SK-N-SH (cell line): ENCODE data around the gene GLS.

Experiments
- EP300 ChIP-seq, 2 experiments: IDR thresholded peaks; 2 replicates each; pipeline versions ENCODE4 v1.4.0 to v1.6.1; 2012; ENCODE audit warnings: borderline replicate concordance in 1 of 2, low read depth in 1 of 2, low read length in 1 of 2
- EZH2phosphoT487 ChIP-seq: fragments of 200-600 bp; sonication (generic); IDR thresholded peaks from 2 replicates; pipeline ENCODE4 v1.6.1; 2017; ENCODE audit warnings: low read depth, mixed run types, mild to moderate bottlenecking, antibody characterized with exemption, moderate library complexity, borderline replicate concordance
- FOXM1 ChIP-seq: IDR thresholded peaks from 2 replicates; pipeline ENCODE4 v1.4.0; 2012; ENCODE audit warnings: low read depth, mild to moderate bottlenecking
- GABPA ChIP-seq: IDR thresholded peaks from 2 replicates; pipeline ENCODE4 v1.4.0; 2012; ENCODE audit warnings: low read depth, mild to moderate bottlenecking
- MAX ChIP-seq: IDR thresholded peaks from 2 replicates; pipeline ENCODE4 v1.4.0; 2012; ENCODE audit warnings: low read depth
- MEF2A ChIP-seq: IDR thresholded peaks from 2 replicates; pipeline ENCODE4 v1.4.0; 2012; ENCODE audit warnings: low read depth, borderline replicate concordance
- POLR2AphosphoS5 ChIP-seq: IDR thresholded peaks from 2 replicates; pipeline ENCODE4 v1.6.1; 2012; ENCODE audit warnings: low read depth, low read length
- RAD21 ChIP-seq: IDR thresholded peaks from 2 replicates; pipeline ENCODE4 v1.6.1; 2012; ENCODE audit warnings: mild to moderate bottlenecking, low read length
- SIN3A ChIP-seq: IDR thresholded peaks from 2 replicates; pipeline ENCODE4 v1.6.1; 2012; ENCODE audit warnings: low read depth, mild to moderate bottlenecking, low read length, moderate library complexity, borderline replicate concordance
- TAF1 ChIP-seq: IDR thresholded peaks from 2 replicates; pipeline ENCODE4 v1.6.1; 2012; ENCODE audit warnings: low read depth, mild to moderate bottlenecking, low read length, moderate library complexity, borderline replicate concordance
- TF ChIP-seq, protein P1 (sequence below): fragments of 200-600 bp; sonication (generic); IDR thresholded peaks from 2 replicates; pipeline ENCODE4 v1.6.1; 2017; ENCODE audit warnings: antibody characterized with exemption, mild to moderate bottlenecking, moderate library complexity
- TF ChIP-seq, protein P2 (sequence below): IDR thresholded peaks from 2 replicates; pipeline ENCODE4 v1.4.0; 2012; ENCODE audit warnings: low read depth, borderline replicate concordance

DNA sequence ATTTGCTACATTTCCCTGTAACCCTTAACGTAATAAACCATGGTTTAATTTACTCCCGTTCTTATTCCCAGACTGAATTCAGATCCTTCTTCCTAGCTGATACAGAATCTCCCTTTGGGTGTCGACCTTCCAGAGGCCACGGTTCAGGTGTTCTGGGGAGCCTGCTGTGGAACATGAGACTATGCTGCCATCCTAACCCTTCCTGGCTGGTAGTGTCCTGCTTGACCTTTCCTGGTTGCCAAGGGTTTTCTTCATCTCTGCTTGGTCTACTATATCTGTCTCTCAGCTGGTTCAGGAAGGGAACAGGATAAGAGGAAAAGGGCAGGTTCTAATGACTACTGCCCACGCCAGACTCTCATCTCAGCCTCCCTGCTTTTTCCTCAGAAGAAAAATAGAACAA, 96.9 kb downstream of the GLS start:
- no peak for TF ChIP-seq MAX
- no peak for TF ChIP-seq FOXM1
- TF ChIP-seq, protein P1, sequence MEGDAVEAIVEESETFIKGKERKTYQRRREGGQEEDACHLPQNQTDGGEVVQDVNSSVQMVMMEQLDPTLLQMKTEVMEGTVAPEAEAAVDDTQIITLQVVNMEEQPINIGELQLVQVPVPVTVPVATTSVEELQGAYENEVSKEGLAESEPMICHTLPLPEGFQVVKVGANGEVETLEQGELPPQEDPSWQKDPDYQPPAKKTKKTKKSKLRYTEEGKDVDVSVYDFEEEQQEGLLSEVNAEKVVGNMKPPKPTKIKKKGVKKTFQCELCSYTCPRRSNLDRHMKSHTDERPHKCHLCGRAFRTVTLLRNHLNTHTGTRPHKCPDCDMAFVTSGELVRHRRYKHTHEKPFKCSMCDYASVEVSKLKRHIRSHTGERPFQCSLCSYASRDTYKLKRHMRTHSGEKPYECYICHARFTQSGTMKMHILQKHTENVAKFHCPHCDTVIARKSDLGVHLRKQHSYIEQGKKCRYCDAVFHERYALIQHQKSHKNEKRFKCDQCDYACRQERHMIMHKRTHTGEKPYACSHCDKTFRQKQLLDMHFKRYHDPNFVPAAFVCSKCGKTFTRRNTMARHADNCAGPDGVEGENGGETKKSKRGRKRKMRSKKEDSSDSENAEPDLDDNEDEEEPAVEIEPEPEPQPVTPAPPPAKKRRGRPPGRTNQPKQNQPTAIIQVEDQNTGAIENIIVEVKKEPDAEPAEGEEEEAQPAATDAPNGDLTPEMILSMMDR = no peak
- TF ChIP-seq TAF1 = no peak
- TF ChIP-seq RAD21 = no peak
- no peak for TF ChIP-seq EP300 (IDR thresholded peaks at IDR 0.05; ENCODE audit: borderline replicate concordance in 1 of 2, low read depth in 1 of 2, low read length in 1 of 2)
- TF ChIP-seq SIN3A = no peak
- no peak for TF ChIP-seq POLR2AphosphoS5
- no peak for TF ChIP-seq MEF2A
- TF ChIP-seq EZH2phosphoT487 = no peak
- TF ChIP-seq, protein P2, sequence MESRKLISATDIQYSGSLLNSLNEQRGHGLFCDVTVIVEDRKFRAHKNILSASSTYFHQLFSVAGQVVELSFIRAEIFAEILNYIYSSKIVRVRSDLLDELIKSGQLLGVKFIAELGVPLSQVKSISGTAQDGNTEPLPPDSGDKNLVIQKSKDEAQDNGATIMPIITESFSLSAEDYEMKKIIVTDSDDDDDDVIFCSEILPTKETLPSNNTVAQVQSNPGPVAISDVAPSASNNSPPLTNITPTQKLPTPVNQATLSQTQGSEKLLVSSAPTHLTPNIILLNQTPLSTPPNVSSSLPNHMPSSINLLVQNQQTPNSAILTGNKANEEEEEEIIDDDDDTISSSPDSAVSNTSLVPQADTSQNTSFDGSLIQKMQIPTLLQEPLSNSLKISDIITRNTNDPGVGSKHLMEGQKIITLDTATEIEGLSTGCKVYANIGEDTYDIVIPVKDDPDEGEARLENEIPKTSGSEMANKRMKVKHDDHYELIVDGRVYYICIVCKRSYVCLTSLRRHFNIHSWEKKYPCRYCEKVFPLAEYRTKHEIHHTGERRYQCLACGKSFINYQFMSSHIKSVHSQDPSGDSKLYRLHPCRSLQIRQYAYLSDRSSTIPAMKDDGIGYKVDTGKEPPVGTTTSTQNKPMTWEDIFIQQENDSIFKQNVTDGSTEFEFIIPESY = no peak
- no peak for TF ChIP-seq GABPA
